EH (cell line): ENCODE data around the gene DPP8.
A peak's percentile ranks its signal among the peaks of the same experiment; 100 is the strongest.

ENCODE experiments used
- DNase-seq: peaks from one replicate; pipeline ENCODE4 v3.0.0-alpha.2; 2015; ENCODE audit warnings: low read depth

The DPP8 gene

DNA sequence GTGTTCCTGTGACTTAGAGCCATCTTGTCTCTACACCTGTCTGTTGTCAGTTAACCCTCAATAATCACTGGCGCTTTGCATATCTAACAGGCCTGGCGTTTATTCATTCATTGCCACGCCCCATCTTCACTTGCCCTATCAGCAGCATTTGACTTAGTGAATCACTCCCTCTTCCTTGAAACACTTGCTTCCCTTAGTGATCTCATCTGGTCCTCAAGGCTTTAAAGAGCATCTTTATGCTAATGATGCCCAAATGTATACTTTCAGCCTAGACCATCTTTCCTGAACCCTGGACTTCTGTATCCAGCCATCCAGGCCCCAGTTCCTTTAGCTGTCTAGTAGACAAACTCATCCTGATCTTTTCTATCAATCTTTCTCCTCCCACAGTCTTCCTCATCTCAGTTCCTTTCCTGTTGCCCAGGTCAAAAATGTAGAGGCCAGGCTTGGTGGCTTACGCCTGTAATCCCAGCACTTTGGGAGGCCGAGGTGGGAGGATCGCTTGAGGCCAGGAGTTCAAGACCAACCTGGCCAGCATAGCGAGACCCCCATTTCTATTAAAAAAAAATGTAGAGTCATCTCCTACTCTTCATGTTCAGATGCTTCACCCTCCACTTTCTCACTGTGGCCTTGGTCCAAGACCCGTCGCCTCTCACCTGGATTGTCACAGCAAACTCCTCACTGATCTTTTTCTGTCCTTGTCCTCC, 93.4 kb downstream of the DPP8 start:
- peak; percentile 36 for DNase-seq

DNA sequence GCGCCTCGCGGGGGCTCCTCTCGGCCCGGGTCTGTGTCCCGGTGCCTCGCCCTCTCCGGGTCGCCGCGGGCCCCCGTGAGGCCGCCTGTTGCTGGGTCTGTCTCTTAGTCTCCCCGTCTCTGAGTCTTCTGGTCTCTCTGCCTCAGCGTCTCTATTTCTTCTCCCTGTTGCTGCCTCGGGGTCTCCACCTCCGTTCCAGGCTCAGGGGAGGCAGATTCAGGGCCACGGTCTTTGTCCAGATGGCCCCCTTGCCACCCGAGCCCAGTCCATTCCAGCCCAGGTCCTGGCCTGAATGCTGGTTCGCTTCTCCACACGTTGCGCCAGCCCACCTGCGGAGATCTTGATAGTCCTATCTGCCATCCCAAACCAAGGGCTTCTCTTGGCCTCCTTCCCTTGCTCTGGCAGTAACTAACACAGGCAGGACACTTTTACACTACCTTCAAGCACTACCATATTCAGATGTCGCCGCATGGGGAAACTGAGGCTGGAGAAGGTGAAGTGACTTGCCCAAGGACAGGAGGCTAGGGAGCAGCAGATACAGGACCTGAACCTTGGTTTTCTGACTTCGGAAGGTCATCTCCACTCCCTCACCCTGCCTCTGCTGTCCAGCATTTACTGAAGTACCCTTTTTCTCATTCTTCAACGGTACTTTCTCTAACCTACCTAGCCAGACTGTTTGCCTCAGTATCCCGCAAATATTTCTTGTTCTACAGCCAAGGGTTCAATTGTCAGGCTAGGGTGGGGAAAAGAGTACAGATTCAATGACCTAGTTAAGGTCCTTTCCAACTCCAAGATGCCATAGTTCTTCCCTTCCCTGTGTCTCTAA, 94.1 kb downstream of the DPP8 start:
- no peak for DNase-seq

- DNase-seq: peak; percentile 43
Measured at GRCh38 chr15:65421360-65422215, 95.9 kb downstream of the DPP8 start.

DNA sequence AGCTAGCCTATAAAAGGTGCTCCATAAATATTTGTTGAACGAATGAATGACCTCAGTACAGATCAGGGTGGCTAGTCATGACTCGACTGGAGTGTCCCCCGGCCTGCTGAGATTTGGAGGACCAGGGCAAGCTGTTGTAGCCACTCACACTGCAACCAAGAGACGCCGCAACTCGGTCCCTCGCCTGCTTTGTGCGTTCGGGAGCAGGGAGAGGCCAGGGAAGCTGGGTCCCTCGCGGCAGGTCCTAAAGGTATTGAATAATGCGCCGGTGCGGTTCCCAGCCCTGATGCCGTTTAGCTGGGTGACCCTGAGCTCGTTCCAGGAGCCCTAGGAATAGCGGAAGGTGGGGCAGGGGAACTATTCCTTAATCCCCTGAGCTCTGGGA, 96.5 kb downstream of the DPP8 start:
- DNase-seq: no peak

DNA sequence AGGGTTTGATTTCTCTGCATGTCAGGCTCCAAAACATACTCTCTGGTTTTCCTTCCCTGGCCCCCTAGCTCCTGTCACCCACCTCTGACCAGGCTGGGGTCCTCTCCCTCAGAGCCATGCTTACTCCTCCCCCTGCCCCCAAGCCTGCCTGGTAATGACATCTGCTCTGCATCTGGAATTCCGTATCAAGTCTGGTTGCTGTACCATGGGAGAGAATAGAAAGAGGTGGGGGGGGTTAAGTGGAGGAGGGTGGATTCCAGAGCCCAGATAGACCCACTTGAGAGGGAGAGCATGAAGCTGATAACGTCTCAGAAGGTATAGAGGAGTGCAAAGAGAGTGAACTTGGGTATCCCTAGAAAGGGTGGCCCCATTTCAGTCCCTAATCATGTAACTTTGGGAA, 98.9 kb downstream of the DPP8 start:
- DNase-seq: no peak

GRCh38 chr15:65416845-65417416, 100.6 kb downstream of the DPP8 start:
- peak; percentile 30 for DNase-seq

- DNase-seq: peak; percentile 40
Measured at GRCh38 chr15:65414841-65415621, 102.5 kb downstream of the DPP8 start.

- no peak for DNase-seq
Measured at GRCh38 chr15:65413760-65414144, 103.7 kb downstream of the DPP8 start.

DNA sequence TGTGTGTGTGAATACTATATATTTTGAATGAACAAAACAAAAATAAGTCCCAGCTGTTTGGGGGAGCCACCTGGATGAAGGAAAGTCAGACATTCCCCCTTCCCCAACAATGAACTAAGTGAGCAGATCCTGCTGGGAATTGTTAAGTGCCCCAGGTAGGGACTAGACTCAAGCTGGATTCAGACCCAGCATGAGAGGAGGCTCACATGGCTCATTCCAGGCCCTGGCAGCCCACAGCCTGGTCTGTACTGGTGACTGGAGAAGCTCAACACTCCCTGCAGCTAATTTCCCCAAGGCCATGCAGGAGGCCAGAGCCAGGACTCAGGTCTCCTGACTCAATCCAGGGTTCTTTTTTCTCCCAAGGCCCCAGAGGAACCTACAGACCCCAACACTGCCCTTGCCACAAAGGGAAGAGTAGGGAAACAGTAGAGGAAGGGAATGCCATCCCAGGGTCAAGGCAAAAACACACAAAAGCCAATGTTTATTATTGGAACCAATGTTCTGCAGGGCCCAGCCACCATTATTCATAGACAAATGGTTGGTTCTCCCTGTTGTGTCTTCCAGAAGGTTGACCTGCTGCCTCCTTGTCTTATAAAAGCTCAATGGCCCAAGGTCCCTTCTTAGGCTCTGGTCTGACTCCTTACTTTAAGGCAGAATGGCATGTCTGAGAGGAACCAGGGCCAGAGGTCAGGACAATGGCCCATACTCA, 104.3 kb downstream of the DPP8 start:
- DNase-seq: no peak

- no peak for DNase-seq
Measured at GRCh38 chr15:65412556-65412955, 104.9 kb downstream of the DPP8 start.

DNA sequence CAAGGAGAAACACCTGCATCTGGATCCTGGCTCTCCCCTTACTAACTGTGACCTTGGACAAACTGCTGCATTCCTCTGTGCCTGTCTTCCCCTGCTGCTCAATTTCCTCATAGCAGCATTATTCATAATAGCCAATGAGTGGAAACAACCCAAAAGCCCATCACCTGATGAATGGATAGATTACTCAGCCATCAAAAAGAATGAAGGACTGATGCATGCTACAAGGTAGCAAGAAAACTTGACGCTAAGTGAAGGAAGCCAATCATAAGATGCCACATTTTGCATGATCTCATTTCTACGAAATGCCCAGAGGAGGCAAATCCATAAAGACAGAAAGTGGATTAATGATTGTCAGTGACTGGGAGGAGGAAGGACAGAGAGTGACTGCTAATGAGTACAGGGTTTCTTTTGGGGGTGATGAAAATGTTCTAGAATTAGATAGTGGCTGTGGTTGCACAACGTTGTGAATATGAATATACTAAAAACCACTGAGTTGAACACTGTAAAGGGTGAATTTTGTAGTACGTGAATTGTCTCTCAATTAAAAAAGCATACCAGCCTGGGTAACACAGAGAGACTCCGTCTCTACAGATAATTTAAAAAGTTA, 105.9 kb downstream of the DPP8 start:
- no peak for DNase-seq

DNA sequence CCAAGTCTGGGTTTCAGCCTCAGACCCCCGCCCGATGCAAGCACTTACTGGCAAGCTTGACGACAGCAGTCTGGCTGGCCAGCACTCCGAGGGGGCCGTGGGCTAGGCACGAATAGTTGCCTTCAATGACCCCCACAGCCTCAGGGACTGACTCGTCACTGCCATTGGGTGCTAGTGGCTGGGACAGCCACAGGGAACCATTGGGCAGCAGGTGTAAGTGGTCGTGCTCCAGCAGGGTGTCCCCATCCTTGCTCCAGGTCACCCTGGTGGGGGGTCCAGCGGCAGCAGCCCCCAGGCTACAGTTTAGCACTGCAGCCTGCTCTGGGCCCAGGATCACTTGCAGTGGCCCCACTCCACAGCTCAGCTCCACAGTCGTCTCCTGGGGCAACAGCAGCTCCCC, 106.5 kb downstream of the DPP8 start:
- no peak for DNase-seq

- DNase-seq: no peak
Measured at GRCh38 chr15:65410036-65410435, 107.5 kb downstream of the DPP8 start.

DNA sequence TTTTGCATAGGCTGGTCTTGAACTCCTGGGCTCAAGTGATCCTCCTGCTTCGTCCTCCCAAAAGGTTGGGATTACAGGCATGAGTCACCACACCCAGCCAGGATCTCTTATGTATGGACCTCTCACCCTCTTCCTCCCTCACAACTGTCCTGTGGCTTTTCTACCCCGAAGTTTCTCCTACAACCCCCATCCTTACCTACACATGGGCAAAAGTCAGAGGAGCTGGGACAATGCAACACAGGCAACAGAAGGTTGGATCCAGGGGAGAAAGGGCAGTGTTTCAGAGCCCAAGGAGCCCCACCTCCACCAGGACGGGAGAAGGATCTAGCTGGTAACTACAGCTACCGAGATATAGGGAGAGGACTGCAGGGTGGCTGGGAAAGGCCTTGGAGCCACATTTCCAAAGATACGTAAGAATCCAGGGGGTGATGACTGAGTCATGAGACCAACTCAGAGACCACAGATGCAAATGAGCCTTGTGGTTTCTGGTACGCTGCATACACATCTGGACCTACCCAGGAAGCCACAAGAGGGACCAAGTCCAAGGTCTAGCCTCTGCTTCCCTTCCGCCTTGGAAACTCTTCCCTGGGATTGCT, 108.4 kb downstream of the DPP8 start:
- DNase-seq: peak; percentile 95

DNA sequence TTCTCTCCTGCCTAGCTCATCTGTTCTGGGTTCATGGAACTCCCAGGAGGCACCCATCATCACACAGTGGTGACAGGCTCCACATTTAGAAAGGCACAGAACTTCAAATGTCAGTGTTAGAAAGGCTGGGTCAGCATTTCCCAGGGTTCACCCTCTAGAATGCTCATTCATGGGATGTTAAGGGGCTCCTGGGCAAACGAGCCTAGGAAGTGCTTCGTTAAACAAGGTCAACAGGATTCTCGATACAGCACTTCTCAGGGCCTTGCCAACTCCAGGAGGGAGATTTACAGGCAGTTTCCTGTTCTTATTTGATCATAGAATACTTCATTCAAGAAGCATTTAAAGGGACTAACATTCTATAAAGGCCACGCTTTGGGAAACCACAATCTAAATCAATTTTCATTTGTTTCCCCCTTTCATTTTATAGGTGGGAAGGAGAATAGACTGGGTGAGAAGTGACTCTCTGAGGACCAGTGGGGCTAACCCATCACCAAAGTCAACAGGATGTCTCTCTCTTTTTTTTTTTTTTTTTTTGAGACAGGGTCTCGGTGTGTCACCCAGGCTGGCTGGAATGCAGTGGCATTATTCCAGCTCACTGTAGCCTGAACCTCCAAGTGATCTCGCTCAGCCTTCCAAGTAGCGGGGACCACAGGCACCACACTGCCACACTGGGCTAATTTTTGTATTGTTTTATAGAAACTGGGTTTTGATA, 109.0 kb downstream of the DPP8 start:
- peak; percentile 40 for DNase-seq

GRCh38 chr15:65406424-65407000, 111.0 kb downstream of the DPP8 start:
- DNase-seq: no peak

DNA sequence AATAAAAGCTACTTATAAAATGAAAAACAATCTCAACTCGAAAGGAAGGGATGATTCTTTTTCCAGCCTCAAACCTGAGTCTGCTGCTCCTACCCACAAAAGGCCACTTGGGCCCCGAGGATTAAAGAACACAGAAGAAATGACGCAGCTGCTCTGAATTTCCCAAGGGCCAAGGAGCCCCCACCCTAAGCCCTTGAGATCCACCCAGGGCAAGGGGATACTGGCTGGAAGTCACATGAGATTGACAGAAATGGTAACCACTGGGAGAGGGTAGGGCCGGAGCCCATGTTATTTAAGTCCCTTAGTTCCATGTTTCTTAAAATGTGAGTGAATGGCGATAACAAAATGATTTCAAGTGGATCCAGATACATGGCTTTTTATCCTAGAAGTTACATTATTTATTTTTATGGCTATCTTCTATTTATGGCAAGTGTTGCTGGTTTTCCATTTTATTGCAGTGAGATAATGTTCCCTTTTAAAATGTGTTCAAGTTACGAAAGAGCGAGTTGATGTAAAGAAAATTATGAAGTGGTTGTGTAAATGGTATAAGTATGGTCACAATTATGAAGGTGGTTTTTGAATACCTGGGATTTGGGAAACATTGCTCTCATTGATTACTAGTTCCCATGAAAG, 111.6 kb downstream of the DPP8 start:
- DNase-seq: no peak

- DNase-seq: no peak
Measured at GRCh38 chr15:65404186-65404872, 113.2 kb downstream of the DPP8 start.
